ENCODE measurements around the gene ASTN2.

DNA sequence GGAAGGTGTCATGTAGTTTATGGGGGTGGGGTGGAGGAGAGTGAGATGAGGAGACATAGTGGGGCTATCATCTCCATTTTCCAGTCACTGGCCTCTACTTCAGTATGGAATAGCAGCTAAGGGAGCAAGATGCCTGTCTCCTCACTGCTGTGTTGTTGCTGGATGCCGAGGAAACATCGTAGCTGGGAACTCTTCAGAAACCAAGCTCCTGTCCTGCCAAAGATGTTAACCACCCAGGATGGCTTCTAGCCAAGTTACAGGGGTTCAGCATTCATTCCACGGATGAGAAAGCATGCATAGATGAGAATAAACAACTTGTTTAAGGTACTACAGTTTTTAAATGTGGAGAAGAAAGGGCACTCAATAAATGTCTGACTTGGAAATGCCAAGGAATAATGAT, 226.5 kb downstream of the ASTN2 start:
- TF ChIP-seq EZH2 (IDR thresholded peaks at IDR 0.05) = no peak
- no peak for TF ChIP-seq POLR2AphosphoS5 (IDR thresholded peaks at IDR 0.05; ENCODE audit: low read depth, low read length)
- no peak for TF ChIP-seq YY1 (IDR thresholded peaks at IDR 0.05; ENCODE audit: extremely low read depth, insufficient replicate concordance, low read depth, low read length)
- TF ChIP-seq, protein P1, sequence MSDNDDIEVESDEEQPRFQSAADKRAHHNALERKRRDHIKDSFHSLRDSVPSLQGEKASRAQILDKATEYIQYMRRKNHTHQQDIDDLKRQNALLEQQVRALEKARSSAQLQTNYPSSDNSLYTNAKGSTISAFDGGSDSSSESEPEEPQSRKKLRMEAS (IDR thresholded peaks at IDR 0.05) = no peak
- TF ChIP-seq POLR2A (IDR thresholded peaks at IDR 0.05; ENCODE audit: borderline replicate concordance, extremely low read depth, insufficient read depth, insufficient read length) = no peak
- no peak for TF ChIP-seq CEBPB (IDR thresholded peaks at IDR 0.05; ENCODE audit: low read depth)
- TF ChIP-seq, protein P2, sequence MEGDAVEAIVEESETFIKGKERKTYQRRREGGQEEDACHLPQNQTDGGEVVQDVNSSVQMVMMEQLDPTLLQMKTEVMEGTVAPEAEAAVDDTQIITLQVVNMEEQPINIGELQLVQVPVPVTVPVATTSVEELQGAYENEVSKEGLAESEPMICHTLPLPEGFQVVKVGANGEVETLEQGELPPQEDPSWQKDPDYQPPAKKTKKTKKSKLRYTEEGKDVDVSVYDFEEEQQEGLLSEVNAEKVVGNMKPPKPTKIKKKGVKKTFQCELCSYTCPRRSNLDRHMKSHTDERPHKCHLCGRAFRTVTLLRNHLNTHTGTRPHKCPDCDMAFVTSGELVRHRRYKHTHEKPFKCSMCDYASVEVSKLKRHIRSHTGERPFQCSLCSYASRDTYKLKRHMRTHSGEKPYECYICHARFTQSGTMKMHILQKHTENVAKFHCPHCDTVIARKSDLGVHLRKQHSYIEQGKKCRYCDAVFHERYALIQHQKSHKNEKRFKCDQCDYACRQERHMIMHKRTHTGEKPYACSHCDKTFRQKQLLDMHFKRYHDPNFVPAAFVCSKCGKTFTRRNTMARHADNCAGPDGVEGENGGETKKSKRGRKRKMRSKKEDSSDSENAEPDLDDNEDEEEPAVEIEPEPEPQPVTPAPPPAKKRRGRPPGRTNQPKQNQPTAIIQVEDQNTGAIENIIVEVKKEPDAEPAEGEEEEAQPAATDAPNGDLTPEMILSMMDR (IDR thresholded peaks at IDR 0.05 in 2 of 3, conservative IDR thresholded peaks at IDR 0.05 in 1 of 3; ENCODE audit: borderline replicate concordance in 1 of 3, insufficient read depth in 1 of 3, low read depth in 2 of 3, low read length in 2 of 3) = no peak
- TF ChIP-seq SIN3A (IDR thresholded peaks at IDR 0.05; ENCODE audit: low read depth) = no peak
